GM21723 (cell line): ENCODE results near the gene RSPH1.
A peak's percentile ranks its signal among the peaks of the same experiment; 100 is the strongest.

Experiments
- ATAC-seq: cut with Tn5 transposase; IDR thresholded peaks from one replicate; pipeline ENCODE4 v1.9.1; 2021; ENCODE audit warnings: mild to moderate bottlenecking, moderate library complexity; ENCODE audit not compliant: unreplicated experiment

RSPH1 gene

DNA sequence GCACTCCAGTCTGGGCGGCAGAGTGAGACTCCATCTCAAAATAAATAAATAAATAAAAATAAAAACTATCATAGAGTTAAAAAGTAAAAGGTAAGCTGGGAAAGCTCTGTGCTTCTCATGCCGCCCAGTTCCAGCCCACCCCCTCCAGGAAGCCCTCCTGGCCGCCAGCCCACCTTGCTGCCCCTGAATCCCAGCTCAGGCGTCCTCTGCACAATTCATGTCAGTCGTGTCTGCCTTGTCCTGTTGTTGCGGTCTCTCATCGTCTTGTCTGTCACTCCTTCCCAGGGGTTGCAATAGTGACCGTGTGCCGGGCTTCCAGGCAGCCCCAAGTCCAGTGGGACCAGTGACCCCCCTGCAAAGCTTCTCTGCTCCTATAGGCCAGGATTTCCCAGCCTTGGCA, 44.1 kb downstream of the RSPH1 start:
- no peak for ATAC-seq

- no peak for ATAC-seq
These were observed 47.3 kb downstream of the RSPH1 start for GRCh38 chr21:42448686-42449085.

GRCh38 chr21:42447732-42448131, 48.3 kb downstream of the RSPH1 start:
- no peak for ATAC-seq

DNA sequence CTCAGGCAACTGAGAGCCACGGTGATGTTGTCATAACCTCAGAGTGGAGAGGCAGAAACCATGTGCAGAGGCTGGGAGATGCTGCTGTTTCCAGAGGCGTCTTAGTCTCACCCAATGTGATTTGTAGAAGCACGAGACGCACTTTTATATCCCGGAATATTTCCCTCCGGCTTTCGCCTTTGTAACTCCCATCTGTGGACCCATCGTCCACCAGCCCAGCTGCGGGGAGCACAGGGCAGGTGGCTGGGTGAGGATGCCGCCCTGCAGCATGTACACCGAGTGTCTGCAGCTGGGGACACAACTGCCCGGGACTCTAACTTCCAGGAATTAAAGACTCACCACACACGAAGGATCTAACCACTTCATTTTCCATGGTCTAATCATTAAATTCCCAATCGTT, 48.8 kb downstream of the RSPH1 start:
- no peak for ATAC-seq

DNA sequence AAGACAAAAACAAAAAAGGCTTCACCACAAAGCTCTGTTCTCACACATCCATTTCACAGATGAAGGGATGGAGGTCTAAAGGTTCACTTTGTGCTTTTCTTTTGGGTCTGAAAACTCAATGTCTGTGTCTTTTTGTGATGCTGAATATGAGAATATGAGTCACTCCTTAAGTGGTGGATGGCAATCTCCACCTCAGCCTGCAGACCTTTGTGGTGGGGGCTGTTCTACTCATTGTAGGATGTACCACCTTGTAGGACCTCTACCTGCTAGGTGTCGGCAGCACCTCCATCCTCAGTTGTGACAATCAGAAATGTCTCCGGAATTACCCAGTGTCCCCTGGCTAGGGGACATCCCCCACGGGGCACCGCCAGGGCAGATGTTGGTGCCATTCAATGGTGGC, 49.5 kb downstream of the RSPH1 start:
- no peak for ATAC-seq

DNA sequence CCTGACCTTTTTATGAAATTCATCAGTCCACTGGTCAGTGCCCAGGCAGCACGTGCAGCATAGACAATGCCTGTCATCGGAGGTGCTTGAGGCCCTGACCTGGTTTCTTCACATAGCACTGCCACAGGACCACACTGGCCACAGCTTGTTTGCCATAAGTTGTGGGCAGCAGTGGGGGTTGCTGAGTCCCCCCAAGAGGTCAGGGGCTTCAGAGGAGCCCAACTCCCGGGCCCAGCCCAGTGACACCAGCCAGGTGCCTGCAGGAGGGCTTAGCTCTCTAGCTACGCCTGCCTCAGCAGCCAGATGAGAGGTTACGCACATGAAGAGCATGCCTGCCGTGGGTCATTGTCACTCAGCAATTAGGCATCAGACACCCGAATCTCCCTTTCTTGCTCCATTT, 50.7 kb downstream of the RSPH1 start:
- no peak for ATAC-seq

DNA sequence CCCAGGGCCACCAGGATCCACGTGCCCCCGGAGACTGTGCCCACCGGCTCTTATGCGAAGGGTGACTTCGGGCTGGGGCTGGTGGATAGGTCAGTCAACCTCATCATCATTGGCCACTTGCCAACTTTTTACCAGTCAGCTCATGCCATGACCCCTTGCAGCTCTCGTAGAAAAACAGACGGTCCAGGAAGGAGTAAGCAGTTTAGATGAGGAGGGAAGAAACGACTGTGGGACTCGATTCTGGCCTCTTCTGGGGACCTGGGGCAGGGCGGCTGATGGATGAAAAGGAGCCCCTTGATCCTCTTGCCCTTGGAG, 51.3 kb downstream of the RSPH1 start:
- ATAC-seq, result no peak

- no peak for ATAC-seq
These were observed 51.9 kb downstream of the RSPH1 start for GRCh38 chr21:42443876-42444744.

DNA sequence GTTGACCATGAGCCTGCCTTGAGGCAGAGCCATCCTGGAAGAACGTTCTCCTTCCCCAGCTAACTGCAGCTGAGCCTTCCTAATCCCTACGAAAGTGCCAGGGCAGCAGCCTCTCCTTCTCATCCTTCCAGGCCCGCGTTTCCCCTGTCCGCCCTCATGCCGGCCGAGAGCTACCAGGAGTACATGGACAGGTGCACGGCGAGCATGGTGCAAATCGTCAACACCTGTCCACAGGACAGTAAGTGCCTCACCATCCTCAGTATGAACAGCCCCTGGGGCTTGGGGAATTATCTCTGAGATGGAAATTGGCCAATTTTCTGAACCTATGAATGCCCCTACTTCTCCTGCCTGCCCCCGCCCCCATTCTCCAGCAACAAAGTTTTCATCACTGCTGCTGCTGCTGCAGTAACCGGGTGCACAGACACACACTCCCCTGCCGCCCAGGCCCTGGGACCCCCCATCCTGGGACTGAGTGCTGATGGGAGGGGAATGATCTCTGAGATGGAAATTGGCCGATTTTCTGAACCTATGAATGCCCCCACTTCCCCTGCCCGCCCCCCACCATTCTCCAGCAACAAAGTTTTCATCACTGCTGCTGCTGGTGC, 52.7 kb downstream of the RSPH1 start:
- no peak for ATAC-seq

DNA sequence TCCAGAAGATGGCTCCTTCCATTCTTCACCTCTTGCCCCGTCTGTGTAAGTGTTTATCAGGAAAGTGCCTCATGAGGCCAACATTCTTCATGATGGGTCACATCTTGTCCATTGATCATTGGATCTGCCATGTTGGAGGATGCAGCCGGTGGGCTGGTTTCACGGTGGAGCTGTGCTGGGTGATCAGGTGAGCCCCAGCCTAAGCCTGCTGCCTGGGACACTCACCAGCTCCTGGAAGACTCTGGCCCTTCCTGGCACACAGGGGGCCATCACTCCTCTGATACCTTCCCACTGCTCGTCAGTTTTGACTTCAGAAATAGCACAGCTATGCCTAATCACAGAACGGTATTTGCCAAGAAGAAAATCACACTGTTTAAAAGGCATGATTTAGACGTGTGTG, 54.1 kb downstream of the RSPH1 start:
- ATAC-seq, result no peak

DNA sequence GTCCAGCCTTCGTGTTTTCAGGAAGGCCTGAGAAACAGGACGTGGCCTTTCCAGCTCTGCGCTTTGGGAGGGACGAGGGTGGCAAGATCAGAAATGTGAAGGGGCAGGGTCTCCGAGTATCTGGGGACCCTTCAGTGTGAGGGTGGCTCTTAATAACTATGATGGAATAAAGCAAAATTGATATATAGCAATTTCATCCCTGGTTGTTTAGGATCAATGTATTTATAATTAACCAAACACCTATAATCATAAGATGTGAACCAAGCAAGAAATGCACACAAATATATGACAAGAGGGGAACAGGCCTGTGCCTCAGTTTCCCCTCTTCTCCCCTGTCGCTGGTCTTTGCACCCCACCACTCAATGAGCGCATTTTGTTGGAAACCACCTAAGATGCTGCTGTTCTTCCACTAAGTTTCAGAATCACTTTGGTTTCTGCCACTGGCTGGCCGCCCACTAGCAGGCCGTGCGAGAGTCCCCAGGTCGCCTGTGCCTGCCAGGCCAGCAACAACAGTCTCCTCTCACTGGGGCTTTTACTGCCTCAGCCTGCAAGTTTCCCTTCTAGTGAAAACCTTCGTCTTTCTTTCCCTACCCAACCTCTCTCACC, 55.7 kb downstream of the RSPH1 start:
- ATAC-seq, result peak; percentile 70

GRCh38 chr21:42439284-42440186, 56.5 kb downstream of the RSPH1 start:
- ATAC-seq, result no peak

- no peak for ATAC-seq
These were observed 57.5 kb downstream of the RSPH1 start for GRCh38 chr21:42438316-42439205.

DNA sequence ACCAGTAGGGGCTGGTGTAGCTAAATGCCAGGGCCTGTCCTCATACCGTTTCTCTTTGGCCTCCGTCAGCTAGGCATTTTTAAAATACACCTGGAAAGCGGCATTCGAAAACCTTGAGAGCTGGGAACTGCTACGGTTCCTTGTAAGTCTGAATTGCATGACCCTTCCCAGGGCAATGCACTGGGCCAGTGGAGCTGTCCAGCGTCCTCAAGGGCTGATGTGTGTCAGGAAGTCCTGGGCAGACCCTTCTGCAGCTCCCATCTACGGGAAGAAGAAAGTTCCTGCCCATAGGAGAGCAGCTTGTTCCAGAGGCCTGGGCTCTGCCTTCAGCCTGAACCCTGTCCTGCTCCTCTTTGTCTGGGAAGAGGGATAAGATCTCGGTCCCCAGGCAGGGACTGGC, 58.2 kb downstream of the RSPH1 start:
- ATAC-seq, result no peak

DNA sequence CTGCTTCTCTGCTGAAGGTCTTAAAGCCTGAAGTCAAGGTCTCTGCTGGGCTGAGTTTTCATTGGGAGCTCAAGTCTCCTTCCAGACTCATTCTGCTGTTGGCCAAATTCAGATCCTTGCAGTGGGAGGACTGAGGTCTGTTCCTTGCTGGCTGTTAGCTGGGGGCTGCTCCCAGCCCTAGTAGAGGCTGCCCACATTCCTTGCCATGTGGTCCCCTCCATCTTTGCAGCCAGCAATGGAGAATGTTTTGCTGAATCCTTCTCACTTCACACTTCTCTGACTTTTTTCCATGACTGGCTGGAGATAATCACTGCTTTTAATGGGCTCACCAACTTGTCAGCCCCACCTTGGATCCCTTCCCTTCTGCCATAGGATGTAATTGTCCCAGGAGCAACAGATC, 59.1 kb downstream of the RSPH1 start:
- ATAC-seq, result no peak

DNA sequence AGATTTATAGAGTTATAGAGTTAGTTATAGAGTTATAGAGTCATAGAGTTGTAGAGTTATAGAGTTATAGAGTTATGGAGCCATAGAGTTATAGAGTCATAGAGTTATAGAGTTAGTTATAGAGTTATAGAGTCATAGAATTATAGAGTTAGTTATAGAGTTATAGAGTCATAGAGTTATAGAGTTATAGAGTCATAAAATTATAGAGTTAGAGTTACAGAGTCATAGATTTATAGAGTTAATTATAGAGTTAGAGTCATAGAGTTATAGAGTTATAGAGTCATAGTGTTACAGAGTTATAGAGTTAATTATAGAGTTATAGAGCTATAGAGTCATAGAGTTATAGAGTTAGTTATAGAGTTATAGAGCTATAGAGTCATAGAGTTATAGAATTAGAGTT, 60.2 kb downstream of the RSPH1 start:
- no peak for ATAC-seq

DNA sequence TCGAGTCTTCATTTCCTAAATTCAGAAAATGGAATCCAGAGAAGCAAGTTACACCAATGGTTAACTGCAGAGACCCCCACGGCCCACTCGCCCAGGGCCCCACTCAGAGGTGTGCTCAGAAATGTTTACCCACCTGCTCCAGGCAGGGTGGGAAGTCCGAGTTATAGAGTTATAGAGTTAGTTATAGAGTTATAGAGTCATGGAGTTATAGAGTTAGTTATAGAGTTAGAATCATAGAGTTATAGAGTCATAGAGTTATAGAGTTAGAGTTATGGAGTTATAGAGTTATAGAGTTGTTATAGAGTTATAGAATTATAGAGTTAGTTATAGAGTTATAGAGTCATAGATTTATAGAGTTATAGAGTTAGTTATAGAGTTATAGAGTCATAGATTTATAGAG, 60.6 kb downstream of the RSPH1 start:
- ATAC-seq, result no peak

DNA sequence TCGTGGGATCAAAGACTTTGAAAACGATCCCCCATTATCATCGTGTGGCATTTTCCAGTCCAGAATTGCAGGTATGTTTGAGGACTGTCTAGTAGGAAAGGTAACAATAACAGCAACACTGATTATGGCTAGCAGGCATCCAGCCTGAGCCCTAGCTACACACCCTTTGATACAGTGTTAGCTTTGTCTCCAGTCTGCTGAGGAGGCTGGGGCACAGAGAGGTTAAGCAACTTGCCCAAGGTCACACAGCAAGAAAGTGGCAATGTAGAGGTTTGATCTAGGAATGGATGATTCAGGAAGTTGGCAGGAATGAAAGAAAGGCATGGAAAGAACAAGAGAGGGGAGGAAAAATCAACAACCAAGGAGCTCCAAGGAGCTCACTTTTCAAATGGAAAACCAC, 61.1 kb downstream of the RSPH1 start:
- ATAC-seq, result no peak

GRCh38 chr21:42433946-42434551, 62.0 kb downstream of the RSPH1 start:
- no peak for ATAC-seq

- ATAC-seq, result no peak
These were observed 63.3 kb downstream of the RSPH1 start for GRCh38 chr21:42432695-42433094.
